Activated T-cell treated with anti-CD3 and anti-CD28 coated beads for 24 hours (primary cell): ENCODE results near the gene FCSK.
A peak's percentile ranks its signal among the peaks of the same experiment; 100 is the strongest.
"Not testable (repeated sequence)": the region's sequence is repeated elsewhere in the genome, so short reads cannot be mapped to it uniquely, and the experiment has no call there.

Experiments used
- DNase-seq: peaks from one replicate; pipeline ENCODE4 v3.0.0-alpha.2; 2020; ENCODE audit warnings: low read depth

Gene FCSK

DNA sequence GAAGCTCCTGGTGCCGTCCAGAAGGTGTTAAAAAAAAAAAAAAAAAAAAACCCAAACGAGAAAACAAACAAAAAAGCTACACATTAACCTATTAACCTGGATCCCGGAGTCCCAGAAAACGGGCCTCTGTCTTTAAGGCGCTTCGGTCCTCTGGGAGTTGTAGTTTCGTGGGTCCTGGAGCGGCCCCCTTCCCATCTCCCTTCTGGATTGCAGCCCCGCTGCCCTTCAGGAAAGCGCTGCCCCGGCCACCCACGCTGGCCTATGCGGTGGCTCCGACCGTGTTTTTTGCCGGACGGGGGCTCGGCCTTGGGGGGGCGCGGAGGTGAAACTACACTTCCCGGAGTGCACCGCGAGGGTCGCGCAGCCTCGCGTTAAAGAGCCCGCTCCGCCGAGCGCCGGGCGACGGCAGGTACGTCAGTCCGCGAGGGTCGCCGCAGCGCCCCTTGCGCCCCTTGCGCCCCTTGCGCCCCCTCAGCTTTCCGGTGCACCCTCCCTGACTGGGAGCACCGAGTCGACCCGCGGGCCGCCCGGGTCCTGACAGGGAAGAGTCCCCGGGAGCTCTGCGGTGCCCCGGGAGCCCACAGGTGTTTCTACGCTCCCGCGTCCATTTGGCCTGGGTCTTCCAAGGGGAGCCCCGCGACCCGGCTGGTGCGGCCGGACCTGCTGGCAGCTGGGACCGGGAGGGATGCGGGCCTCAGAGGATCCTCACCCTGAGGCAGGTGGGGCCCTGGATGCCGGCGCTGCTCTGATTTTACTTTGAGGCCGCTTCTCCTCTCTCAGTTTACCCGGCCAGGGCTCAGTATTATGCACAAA, at the start of gene FCSK:
TSS of gene FCSK (plus strand) at position 374 of the 813 bp plus-strand sequence. CDS start 8,596 bp downstream, outside the sequence.
- DNase-seq: peak; percentile 55

DNA sequence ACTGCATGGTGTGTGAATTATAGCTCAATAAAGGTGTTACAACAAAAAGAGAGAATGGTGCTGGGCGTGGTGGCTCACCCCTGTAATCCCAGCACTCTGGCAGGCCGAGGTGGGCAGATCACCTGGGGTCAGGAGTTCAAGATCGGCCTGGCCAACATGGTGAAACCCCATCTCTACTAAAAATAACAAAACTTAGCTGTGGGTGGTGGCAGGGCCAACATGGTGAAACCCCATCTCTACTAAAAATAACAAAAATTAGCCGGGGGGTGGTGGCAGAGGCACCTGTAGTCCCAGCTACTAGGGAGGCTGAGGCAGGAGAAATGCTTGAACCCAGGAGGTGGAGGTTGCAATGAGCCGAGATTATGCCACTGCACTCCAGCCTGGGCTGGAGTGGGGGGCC, 48.3 kb upstream of the FCSK start:
- DNase-seq: not testable (repeated sequence)

DNA sequence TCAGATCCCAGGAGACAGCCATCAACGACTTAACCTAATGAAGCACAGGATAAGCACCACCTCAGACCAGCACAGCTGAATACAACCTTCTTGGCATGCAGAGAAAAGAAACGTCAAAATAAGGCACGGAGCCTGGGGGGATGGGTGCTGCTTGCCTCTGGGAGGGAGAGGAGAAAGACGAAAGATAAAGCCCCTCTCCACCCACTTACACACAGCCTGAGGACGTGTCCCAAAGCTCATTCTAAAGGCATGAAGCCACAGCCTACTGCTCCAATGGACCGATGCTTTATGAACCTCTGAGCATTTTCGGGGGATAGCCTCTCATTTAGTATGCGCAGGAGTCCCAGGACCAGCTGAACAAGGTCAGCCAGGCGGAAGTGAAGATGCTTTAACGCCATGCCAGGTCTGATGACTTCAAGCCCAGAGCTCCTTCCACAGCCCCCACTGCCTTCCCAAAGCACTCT, 46.6 kb upstream of the FCSK start:
- DNase-seq: no peak

DNA sequence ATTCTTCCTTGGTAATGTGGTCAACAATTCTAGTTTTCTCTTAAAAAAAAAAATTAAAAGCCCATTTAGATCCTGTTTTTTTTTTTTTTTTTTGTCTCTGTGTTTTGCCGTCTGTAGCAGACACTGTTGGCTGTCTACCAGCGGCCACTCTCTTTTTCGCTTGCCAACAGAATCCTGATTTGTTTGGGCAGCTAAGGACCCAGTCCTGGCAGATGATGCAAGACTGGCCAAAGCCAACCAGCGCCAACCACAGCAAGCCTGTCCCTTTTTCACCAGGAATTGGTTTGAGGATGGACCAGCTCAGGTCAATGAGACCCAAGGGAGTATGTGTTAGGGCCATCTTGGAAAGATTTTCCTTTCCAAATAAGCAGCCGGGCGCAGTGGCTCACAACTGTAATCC, 43.7 kb upstream of the FCSK start:
- no peak for DNase-seq

DNA sequence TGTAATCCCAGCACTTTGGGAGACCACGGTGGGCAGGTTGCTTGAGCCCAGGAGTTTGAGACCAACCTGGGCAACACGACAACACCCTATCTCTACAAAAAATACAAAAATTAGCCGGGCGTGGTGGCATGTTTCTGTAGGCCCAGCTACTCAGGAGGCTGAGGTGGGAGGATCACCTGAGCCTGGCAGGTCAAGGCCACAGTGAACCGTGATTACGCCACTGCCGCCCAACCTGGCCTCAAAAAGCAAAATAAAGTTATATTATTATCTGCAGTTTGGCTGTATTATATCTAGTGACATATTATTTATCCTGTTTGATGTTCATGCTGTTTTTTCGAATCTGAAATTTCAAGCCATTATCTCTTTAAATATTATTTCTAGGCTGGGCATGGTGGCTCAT, 42.0 kb upstream of the FCSK start:
- DNase-seq: no peak

DNA sequence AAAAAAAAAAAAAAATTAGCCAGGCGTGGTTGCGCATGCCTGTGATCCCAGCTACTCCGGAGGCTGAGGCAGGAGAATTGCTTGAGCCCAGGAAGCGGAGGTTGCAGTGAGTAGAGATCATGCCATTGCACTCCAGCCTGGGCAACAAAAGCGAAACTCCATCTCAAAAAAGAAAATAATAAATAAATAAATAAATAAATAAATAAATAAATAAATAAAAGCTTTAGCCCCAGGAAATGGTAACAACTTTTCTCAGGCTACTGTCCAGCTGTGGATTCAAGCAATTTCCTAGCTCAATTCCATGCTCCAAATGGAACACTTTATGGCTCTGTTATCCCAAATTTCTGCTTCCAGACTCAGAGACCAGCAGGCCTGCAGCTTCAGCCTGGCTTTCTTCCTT, 40.8 kb upstream of the FCSK start:
- DNase-seq: not testable (repeated sequence)

DNA sequence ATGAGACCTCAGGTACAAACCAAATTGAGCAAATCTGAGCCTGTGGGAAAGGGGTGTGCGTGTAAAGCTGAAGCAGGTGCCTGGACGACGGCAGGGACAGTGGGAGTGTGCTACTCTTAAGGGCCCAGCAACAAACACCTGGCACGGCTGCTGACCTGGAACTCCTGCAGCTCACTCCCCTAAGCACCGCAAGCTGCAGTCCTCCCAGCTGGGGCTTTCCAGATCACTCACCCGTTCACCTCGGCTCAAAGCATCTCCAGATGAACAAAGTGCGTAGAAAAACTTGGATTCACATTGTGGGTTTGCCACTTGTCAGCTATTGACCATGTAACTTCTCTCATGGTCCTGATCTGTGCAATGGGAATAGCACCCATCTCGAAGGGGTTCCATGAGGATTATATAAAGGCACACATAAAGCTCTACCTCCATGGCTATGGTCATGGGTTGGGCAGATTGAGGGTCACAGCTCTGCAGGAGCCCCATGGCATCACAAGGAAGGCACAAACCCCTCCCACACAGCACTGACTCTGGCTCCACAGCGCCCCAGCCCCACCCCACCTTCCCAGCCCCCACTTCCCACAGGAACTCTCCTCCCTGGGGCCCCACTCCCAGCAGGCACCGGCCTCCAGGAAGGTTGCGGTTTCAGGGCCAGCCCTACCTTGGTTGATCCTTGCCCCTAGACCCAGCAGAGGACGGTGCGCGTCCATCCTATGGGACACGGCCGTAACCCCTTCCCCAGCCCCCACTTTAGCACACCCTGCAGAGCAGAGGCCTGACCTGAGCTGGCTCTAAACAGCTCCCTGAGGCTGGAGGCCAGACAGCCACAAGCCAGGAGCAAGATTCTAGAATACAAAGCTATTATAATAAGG, 37.4 kb upstream of the FCSK start:
- DNase-seq: no peak

DNA sequence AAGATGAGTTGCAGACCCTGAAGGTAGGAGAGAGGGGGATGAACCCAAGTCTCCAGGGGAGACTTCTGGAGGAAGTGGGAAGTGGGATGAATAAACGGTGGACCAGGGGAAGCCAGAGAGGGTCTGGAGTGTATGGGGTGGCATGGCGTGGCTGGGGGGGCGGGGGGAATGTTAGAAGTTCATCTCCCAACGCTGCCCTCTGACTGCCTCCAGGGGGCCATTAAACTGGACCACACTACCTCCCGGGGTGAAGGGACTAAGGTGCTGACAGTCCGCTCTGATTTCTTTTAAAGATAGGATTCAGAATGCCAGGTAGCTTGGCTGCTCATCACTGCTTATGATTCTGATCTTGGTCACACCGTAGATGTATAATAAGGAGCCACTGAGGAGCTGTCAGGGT, 36.7 kb upstream of the FCSK start:
- DNase-seq: no peak

DNA sequence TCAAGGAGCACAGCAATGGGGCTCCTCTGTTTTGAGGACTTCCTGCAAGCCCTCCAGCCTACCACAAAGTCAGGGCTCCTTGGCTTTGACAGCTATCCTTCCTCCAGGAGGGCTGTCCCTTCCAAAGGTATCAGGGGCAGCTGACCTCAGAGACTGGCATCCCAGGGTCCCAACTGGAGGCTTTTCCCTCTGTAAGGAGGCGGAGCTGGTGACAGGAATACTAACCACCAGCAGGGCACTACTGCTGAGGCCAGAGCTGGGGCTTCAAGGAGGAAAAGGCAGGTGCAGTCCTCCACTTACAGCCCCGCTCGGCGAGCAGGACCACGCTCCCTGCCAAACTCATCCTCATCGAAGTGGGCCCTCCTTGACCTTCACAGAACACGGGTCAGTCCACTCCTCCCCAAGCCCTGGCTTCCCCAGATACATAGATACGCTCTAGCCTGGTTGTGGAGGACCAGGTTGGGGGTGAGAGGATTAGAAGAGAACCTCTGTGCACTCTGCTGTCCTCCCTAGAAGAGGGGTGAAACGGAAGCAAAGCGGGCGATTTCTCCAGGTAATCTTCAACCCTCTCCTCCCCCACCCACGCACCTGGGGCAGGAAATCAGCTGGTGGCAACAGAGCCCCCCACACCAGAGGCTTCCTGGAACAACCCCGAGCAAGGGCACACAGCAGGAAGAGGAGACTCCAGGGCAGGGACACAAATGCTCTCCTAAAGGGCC, 36.0 kb upstream of the FCSK start:
- no peak for DNase-seq

DNA sequence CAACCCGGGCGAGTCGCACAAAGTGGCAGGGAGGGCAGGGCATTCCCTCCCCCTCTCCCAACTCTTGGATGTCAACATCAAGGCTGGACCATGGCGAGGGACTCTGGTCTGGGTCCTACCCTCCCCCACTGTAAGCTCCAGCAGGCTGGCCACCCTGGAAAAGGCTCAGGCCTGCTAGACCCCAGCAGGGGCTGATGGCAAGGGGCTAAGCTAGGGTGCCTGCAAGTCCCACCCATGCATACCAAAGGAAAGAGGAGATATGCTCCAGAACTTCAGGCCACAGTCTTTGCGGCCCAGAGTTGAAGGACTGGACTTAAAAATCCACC, 35.4 kb upstream of the FCSK start:
- DNase-seq: no peak

DNA sequence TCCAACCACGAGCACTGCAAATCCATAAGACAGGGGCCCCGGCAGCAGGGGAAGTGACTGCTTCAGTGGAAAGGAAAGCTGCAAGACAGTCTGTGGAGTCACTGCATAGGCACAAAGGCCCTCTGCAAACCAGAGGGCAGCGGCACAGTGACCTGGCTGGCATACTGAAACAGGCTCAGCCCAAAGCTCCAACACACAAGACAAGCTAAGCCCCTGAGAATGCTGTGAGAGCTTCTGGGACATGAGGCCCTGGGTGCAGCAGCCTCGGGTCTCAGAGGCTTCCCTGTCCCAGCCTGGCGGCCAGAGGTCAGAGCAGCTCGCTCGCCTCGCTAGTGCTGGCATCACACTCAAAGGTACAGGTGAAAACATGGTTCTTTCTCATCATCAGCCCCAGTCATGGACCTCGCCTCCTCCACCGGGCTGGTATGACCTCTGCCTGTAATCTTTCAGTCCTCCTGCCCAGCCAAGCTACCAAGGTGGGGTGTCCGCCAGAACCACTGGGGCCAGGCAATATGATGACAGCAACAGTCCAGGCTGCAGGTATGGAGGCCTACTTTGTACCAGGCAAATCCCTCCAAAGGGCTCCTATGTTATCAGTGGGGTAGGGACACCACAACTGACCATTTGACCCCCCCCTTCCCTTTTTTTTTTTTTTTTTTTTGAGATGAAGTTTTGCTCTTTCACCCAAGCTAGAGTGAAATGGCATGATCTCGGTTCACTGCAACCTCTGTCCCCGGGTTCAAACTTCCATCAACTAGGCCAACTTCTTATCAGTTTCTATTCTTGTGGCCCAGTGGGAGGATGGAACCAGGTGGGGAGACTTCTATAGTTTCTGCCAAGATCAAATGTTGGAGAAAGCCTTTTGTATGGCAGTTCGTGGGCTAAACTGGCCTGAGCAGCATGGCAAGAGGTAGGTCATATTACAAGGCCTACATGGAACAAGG, 34.7 kb upstream of the FCSK start:
- DNase-seq: no peak

DNA sequence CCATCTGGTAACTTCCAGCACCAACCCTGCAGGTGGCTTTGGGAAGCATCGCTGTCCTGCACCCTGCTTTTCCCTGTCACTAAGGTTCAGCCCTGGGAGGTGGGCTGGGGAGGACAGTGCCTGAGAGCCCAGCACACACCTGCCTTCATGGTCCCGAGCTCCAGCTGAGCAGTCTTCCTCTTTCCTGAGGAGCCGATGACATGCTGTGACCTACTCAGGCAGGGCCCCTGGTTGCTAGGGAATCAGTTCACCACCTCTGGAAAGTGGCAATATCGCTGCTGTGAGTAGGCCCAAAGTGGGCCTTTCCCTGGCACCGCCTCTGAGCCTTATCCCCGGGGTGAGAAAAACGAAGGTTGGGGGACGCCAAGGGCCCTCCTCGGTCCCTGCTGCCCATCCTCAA, 33.4 kb upstream of the FCSK start:
- DNase-seq: no peak

DNA sequence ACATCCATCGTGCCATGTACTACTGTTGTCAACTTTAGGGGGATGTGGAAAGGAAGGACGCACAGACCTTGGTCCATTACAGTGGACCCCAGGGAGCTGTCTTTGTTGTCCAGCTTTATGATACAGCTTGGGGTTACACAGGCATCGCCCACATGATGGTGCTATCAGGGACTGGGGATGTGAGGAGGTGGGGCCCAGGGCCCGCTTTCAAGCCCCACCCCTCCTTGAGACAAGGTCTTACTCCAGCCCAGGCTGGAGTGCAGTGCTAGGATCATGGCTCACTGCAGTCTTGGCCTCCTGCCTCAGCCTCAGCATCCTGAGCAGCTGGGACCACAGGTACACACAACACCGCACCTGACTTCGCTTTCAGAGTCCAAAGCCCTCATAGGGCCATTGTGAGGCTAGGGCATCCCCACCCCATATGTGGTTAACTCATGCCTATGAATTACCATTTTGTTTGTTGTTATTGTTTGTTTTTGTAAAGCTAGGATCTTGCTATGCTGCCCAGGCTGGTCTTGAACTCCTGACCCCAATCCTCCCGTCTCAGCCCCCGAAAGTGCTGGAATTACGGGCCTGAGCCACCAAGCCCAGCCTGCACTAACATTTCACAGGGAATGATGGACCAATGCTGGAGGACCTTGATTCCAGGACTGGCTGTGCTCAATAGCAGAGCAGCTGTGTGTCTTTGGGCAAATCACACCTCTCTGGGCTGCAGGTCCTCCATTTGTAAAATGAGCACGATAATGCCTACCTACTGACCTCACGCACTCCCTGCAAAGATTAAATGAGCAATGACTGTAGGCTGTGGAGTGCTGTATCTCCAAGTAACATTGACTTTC, 32.7 kb upstream of the FCSK start:
- no peak for DNase-seq

DNA sequence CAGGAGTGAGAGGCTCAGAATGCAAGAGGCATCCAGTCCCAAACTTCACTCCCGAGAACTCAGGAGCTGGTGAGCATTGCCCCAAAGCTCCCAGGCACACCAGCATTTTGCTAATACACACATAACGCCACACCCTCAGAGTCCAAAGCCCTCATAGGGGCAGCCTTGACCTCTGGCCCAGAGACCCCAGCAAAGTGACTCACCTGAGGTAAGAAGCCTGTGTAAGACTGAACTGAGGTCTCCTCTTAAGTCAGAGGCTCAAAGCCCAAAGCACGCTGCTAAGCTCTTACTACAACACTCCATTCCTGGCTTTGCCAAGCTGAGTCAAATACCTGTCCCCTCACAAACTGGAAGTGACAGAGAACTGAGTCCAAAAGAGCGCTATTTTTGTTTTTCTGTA, 31.9 kb upstream of the FCSK start:
- DNase-seq: no peak

DNA sequence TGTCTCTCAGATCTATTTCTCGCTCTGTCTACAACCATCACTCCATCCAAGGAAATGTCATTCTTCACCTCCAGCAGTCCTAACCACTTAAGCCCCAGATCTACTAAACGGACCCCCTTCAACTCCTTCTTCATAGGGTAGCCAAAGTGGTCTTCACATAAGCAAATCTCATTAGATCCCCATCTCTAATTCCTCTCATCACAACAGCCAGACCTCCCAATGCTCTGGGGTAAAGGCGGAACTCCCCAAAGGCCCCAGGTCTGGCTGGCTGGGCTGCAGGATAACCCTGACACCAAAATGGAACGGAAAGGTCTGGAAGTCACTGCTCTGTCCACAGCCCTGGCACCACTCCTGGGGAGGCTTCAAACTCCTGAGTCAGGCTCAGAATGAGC, 26.6 kb upstream of the FCSK start:
- no peak for DNase-seq

DNA sequence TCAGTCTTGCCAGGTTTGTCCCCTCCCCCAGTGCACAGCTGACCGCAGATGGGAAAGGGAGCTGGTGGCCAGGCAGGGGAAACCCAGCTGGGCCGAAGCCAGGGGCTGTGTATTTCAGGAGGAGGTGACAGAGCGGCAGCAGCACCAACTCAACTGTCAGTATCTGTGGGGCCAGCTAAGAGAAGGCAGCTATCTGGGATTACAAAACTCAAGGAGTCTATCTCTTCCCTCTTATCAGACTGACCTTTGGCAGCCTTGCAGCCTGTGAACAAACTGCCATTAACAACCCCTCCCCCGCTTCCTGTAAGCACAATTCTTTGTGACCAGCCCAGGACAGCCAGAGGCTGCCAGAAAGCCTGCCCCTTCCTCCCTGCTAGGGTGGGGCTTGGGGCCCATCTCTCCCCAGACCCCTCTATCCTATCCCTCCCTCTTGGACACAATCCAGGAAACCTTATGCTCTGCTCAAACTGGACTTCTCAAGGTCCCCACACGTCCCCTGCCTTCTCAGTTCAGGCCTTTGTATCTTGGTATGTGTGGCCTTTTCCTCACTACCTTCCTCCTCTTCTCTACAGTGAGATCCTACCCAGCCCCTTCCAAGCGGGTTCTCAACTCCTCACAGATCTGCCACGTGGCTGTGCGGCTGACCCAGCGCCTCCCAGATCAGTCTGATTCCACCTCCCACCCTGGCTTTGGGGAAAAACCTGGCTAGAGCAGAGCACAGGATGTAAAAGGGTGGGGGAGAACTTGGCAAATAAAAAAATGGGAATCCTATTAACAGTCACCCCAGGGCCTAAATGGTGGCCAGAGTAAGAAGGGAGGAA, 26.0 kb upstream of the FCSK start:
- DNase-seq: no peak

DNA sequence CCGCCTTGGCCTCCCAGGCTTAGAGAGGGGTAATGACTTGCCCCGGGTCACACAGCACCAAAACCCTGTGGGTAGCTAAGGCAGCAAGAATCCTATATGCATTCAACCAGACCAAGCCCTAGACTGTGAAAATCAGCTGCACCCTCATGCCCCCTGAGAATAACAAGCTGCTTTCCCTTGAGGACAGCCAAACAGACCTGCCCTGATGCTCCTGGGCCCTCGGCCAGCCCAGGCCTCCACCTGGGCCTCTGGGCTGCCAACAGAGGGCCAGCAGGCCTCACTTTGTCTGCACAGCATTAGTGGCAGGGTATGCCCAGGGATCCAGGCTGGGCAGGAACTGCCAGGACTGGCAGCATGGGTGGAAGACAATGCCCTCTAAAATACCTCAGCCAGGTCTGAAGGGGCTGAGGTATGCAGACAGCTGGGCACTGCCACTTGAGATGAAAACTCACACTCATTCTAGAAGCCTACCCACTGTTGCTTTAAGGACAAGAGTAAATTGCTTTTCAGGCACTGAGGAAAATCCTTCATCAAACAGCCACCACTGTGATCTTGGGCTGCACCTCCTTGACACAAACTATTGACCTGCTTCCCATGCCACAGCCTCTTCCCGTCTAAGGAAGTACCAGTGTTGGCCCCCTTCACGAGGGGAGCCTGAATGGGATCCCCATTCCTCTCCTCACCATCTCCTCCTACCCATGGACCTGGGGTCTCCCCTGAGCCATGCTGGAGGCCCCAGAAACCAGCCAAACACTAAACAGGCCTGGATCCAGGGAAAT, 24.3 kb upstream of the FCSK start:
- DNase-seq: no peak

DNA sequence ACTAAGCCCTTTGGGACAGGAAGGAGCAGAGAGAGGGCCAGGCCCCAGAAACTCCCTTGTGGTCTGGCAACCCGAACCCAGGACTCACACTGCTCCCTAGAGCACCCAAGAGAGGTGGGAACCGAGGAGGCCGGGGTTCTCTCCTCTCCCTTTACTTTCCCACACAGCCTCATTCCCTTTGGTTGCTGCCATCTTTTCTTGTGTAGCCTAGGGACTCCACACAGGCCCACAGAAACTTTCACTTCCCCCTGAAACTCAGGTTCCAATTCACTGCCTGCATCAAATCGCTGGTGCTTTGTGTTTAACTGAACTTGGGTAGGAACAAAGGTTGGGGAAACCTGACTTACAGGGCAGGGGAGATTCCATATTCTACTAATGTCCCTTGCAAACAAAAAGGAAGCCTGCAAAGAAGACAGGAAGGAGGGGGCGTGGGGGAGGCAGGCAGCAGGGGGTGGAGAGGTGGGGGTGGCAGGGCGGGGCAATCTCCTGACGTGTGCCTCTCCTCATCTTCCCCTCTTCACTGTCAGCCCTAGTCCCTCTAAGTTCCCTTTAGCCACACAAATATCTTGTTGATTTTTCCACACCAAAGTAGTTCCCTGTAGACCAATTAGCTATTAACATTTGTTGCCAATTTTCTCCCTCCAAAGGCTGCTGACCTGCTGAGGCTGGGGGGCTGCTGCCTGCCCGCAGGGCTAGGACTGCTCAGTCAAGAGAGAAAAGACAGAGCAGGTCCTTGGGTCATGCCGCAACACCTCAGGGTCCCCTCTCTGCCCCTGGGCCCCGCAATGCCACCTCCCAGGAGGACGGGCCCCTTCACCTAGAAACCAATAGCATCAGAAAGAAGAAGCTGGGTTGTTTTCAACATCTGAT, 23.5 kb upstream of the FCSK start:
- DNase-seq: no peak
